K562 (cell line): ENCODE data around the gene DESI2.

Source experiments
- ARID2 ChIP-seq: fragments of 450-650 bp; IDR thresholded peaks from 2 replicates; pipeline ENCODE4 v1.6.1; 2017; ENCODE audit warnings: antibody characterized with exemption, mild to moderate bottlenecking
- CHD1 ChIP-seq: fragments of 200-600 bp; sonication (generic); IDR thresholded peaks from one replicate; pipeline ENCODE4 v1.6.1; 2012; ENCODE audit warnings: mild to moderate bottlenecking, moderate library complexity, low read length, inconsistent platforms
- EZH2 ChIP-seq: IDR thresholded peaks from 2 replicates; pipeline ENCODE4 v1.6.1; 2012; ENCODE audit warnings: low read depth, mild to moderate bottlenecking, inconsistent platforms, low read length, borderline replicate concordance
- FOXM1 ChIP-seq, 2 experiments: fragments of 450-650 bp in 1 of 2; sonication (generic) in 1 of 2; formaldehyde crosslinking in 1 of 2; IDR thresholded peaks; 2 replicates each; pipeline versions ENCODE4 v1.6.1 to v1.9.0; 2017 to 2022; ENCODE audit warnings: low read depth in 2 of 2, mild to moderate bottlenecking in 2 of 2, missing genetic modification reagents in 1 of 2, moderate library complexity in 1 of 2
- MCM7 ChIP-seq, 2 experiments: fragments of 450-650 bp; IDR thresholded peaks; 2 replicates each; pipeline ENCODE4 v1.6.1; 2016 to 2018

GRCh38 chr1:244672946-244673682 lies 20.2 kb downstream of the DESI2 start:
- TF ChIP-seq EZH2 (no peak), CHD1 (no peak), ARID2 (no peak), MCM7 (IDR thresholded peaks at IDR 0.05) (no peak), FOXM1 (IDR thresholded peaks at IDR 0.05; ENCODE audit: low read depth) (no peak), FOXM1 (CRISPR knock-in tag; IDR thresholded peaks at IDR 0.05; ENCODE audit: low read depth) (no peak)
